ENCODE measurements around the gene SLC44A4.
A peak's percentile ranks its signal among the peaks of the same experiment; 100 is the strongest.
"Not testable (repeated sequence)": the region's sequence is repeated elsewhere in the genome, so short reads cannot be mapped to it uniquely, and the experiment has no call there.

SLC44A4 gene

GRCh38 chr6:31826793-31827285 is 52.0 kb downstream of the SLC44A4 start:
- no peak for TF ChIP-seq CTCF (conservative IDR thresholded peaks at IDR 0.05)
- TF ChIP-seq ZFX (IDR thresholded peaks at IDR 0.05): no peak
- H3K27ac ChIP-seq: peak overlapping the region; percentile 96

- no peak for TF ChIP-seq CTCF (conservative IDR thresholded peaks at IDR 0.05)
- no peak for TF ChIP-seq ZFX (IDR thresholded peaks at IDR 0.05)
- H3K27ac ChIP-seq: peak overlapping the region; percentile 96
These were observed 53.2 kb downstream of the SLC44A4 start for GRCh38 chr6:31825553-31825952.

GRCh38 chr6:31823592-31824196 is 55.1 kb downstream of the SLC44A4 start:
- peak overlapping the region; percentile 91 for H3K27ac ChIP-seq

GRCh38 chr6:31822036-31822821 is 56.6 kb downstream of the SLC44A4 start:
- TF ChIP-seq ZFX (IDR thresholded peaks at IDR 0.05) (no peak), CTCF (conservative IDR thresholded peaks at IDR 0.05) (no peak)
- peak overlapping the region; percentile 92 for H3K27ac ChIP-seq

GRCh38 chr6:31821301-31822035 is 57.3 kb downstream of the SLC44A4 start:
- TF ChIP-seq CTCF (conservative IDR thresholded peaks at IDR 0.05) (no peak), ZFX (IDR thresholded peaks at IDR 0.05) (no peak)

GRCh38 chr6:31820399-31820798 is 58.4 kb downstream of the SLC44A4 start:
- not testable (repeated sequence) for H3K27ac ChIP-seq

More at GRCh38 chr6:31821301-31822035, 57.3 kb downstream of the SLC44A4 start:
- peak overlapping the region; percentile 92 for H3K27ac ChIP-seq

GRCh38 chr6:31819871-31820299 is 58.9 kb downstream of the SLC44A4 start:
- TF ChIP-seq CTCF (conservative IDR thresholded peaks at IDR 0.05) (no peak), ZFX (IDR thresholded peaks at IDR 0.05) (no peak)

GRCh38 chr6:31817929-31818511 is 60.8 kb downstream of the SLC44A4 start:
- not testable (repeated sequence) for H3K27ac ChIP-seq

More at GRCh38 chr6:31819871-31820299, 58.9 kb downstream of the SLC44A4 start:
- no peak overlapping the region for H3K27ac ChIP-seq

GRCh38 chr6:31817133-31817928 is 61.5 kb downstream of the SLC44A4 start:
- not testable (repeated sequence) for H3K27ac ChIP-seq
